ENCODE measurements around the gene CLASP2.

CLASP2 gene

GRCh38 chr3:33636125-33636850 lies 81.8 kb downstream of the CLASP2 start:
- peak; percentile 77 for DNase-seq (ENCODE audit: low read depth)

DNA sequence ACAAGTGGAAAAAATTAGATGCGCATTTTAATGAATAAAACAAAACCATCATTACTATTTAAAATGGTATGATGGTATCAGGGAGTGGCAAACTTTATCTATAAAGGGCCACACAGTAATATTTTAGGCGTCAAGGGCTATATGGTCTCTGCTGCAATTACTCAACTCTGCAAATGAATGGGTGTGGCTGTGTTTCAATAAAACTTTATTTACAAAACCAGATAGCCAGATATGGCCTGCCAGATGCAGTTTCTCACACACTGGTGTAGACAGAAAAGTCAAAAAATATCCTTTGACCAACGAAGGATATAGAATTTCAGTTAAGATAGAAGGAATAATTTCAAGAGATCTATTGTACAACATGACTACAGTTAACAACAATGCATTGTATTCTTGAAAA lies 83.8 kb downstream of the CLASP2 start:
- DNase-seq (ENCODE audit: low read depth): no peak

DNA sequence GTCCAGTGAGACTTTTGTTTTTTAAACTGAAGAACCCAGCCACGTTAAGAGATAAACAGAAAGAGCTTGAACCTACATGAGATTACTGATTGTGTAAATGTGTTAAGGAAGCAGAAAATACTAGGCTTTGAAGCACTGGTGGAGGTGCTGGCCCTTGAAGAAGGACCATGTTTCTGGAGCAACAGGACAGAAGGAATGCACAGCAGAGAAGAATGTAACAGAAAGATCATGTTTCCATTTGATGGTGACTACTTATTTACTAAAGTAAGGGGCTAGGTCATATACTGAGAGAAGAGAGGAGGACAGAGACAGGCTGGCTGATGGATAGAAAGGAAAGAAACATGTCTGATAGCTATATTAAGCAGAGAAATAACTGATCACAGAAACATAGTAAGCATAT lies 88.8 kb downstream of the CLASP2 start:
- no peak for DNase-seq (ENCODE audit: low read depth)

GRCh38 chr3:33624756-33625155 lies 93.3 kb downstream of the CLASP2 start:
- DNase-seq (ENCODE audit: low read depth): no peak

DNA sequence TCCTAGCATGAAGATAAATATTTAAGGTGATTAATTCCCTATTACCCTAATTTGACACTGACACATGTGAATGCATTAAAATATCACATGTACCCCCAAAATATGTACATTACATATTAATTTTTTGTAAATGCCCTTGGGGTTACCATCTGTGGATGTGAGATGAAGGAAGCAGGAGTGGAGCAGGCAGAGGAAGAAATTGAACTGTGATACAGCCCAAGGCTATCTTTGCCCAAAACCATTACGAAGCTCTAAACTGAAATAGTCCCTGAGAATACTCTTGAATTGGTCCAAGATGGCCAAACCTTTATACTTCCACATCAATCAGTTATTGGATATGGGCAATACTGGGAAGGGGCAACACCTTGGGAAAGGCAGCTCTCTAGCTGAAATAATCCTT lies 105.0 kb downstream of the CLASP2 start:
- no peak for DNase-seq (ENCODE audit: low read depth)

DNA sequence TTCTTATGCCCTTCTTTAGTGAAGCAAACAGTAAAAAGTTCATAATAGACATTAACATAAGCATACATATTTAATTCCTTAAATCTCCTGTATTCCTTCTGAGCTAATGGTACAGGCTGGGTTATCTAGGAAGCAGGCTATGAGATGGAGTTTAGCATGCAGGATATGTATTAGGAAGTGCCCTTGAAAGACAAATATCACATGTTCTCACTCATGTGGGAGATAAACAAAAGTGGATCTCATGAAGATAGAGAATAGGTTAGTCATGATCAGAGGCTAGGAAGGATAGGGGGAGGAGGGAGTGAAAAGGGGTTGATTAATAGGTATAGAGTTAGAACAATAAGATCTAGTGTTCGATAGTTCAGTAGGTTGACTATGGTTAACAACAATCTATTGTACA lies 105.4 kb downstream of the CLASP2 start:
- peak; percentile 24 for DNase-seq (ENCODE audit: low read depth)

DNA sequence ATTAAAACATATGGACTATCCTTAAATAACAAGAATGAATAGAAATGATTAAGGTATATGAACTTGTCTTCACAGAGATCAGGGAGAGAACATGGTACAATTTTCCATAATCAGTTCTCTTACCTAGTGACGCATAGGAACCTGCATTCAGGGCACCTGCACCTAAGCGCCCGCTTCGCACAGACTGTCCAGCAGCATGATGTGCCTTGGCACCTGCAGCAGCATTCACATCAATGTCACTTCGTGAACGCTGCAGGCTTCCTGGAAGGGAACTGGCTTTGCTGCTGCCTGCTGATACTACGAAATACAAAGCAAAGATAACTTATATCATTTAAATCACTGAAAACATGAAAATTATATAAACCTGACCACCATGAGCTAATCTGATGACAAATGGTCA lies 115.2 kb downstream of the CLASP2 start:
- DNase-seq (ENCODE audit: low read depth): no peak

GRCh38 chr3:33597257-33597689 lies 120.8 kb downstream of the CLASP2 start:
- DNase-seq (ENCODE audit: low read depth): peak; percentile 4

- no peak for DNase-seq (ENCODE audit: low read depth)
Observed at GRCh38 chr3:33592999-33593398, 125.1 kb downstream of the CLASP2 start.

- DNase-seq (ENCODE audit: low read depth): no peak
Observed at GRCh38 chr3:33590541-33590940, 127.5 kb downstream of the CLASP2 start.

- DNase-seq (ENCODE audit: low read depth): no peak
Observed at GRCh38 chr3:33586402-33586801, 131.7 kb downstream of the CLASP2 start.

DNA sequence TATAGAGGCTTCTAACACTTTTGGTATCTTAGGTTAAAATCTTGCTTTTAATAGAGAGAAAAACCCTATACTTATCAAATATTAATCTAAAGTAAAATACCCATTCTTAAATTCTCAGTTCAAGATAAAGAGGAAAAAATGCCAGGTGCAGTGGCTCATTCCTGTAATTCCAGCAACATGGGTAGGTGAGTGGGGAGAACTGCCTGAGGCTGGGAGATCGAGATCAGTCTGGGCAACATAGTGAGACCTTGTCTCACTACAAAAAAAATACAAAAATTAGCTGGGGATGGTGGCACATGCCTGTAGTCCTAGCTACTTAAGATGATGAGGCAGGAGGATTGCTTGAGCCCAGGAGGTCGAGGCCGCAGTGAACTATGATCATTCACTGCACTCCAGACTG lies 135.8 kb downstream of the CLASP2 start:
- no peak for DNase-seq (ENCODE audit: low read depth)

DNA sequence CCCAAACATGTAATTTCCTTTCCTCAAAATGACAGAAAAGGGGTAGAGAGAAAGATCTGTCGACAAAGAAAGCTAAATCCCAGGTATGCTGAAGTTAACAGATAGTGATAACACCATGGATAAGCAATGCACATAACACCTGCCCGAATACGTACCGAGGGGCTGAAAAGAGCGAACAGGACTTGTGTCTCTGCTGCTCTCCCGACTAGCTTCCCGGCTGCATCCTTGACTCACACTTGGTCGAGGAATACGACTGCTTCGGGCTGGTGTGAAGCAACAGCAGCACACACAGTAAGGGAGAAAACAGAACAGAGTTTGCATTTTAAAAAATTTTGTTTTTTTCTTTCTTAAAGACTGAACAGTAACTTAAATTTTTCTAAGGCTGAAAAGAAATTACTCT lies 136.4 kb downstream of the CLASP2 start:
- DNase-seq (ENCODE audit: low read depth): peak; percentile 56

DNA sequence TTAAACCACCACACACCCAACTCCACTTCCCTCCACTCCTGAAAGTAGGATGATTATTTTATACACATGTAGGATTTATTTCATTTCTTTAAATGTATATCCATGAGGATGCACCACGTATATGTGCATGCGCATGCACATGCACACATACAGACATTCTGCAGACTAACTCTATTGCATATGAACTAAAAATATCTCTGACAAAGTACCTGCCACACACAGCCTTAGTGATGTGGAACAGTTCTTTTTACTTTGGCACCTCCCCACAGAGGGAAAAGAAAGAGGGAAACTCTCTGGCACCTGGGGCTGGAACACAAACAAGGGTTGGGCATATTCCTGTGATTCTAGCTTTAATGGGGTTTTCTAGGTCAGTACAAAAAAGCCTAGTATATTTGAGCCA lies 138.2 kb downstream of the CLASP2 start:
- DNase-seq (ENCODE audit: low read depth): no peak

DNA sequence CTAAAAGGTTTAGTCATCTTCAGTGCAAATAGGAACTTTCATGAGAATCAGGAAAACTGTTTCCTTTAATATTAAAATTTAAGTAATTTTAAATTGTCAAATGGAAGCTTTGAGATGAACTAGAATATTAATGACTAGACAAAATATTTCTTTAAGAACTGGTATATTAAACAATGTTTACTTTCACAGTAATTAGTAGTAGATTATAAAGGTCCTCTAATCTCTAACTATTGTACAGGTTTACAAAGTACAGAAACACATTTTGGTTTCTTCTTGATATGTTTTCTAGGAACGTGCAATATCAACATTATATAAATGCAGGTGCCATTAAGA lies 138.9 kb downstream of the CLASP2 start:
- no peak for DNase-seq (ENCODE audit: low read depth)

DNA sequence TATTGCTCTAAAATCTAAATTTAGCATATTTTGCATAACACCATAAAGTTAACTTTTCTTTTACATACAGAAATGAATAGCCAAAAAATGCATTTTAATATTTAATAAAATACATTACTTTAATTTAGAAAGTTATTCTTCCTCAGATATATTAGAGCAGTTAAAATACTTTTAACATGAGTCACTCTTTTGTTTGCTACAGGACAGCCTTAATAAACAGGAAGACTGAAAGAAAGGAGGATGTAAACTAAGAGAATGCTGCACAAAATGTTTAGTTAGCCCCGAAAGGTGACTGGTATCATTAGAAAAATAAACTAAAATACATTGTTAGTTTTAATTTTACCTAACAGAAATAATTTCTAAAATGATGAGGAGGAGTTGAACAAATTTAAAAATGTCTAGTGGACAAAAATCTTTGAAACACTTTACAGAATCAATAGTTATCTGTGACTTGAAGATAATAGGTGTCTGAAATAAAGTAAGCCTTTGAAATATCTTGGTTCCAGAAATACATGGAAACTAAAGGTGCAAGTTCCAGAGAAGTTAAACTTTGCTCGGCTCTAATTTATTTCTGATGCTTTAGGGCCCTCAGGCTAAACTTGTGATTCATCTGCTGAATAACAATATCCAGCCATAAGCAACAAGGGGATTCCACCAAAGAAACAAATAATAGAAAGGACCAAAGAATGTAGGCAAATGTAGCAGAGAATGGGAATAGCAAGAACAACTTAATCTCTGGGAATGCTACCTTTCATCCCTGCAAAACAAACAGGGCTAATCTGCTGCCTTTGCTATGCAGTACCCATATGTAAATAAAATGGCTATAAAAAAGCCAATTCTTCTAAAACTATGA lies 139.5 kb downstream of the CLASP2 start:
- peak; percentile 42 for DNase-seq (ENCODE audit: low read depth)

GRCh38 chr3:33577588-33577987 lies 140.5 kb downstream of the CLASP2 start:
- no peak for DNase-seq (ENCODE audit: low read depth)

DNA sequence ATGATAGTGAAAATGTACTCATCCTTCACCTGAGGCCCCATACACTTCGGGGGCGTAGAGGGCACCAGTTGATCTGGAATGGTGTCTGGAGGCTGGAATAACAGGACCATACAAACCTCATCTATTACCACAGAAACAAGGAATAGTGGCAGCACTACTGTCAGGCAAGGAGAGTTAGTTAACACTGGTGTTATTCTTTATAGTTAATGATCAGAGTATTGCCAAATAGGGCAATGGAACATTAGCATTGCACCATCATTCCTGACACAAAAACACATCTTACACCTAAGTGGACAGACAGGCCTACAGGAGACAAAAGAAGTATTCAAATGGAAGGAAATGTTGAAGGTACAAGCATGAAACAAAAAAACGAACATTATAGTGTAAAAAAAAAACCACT lies 140.9 kb downstream of the CLASP2 start:
- no peak for DNase-seq (ENCODE audit: low read depth)

- no peak for DNase-seq (ENCODE audit: low read depth)
Observed at GRCh38 chr3:33575311-33575710, 142.7 kb downstream of the CLASP2 start.

GRCh38 chr3:33557829-33558228 lies 160.2 kb downstream of the CLASP2 start:
- no peak for DNase-seq (ENCODE audit: low read depth)

DNA sequence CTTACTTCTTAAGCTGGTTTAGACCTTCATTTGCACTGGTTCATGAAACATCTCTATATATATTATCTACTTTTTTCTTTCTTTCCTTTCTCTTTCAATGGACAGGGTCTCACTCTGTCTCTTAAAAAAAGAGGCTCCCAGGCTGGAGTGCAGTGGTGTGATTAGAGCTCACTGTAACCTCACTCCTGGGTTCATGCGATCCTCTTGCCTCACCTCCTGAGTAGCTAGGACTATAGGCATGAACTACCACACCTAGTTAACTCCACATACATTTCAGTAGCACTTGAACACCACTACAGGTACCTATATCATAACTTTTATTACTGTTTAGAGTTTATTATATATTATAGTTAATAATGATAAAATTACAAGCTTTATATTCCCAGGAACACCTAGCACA lies 160.8 kb downstream of the CLASP2 start:
- no peak for DNase-seq (ENCODE audit: low read depth)

GRCh38 chr3:33547101-33547500 lies 171.0 kb downstream of the CLASP2 start:
- DNase-seq (ENCODE audit: low read depth): no peak

- no peak for DNase-seq (ENCODE audit: low read depth)
Observed at GRCh38 chr3:33544126-33544525, 173.9 kb downstream of the CLASP2 start.

GRCh38 chr3:33543601-33544000 lies 174.5 kb downstream of the CLASP2 start:
- no peak for DNase-seq (ENCODE audit: low read depth)
